Mesodermal cell (in vitro differentiated cells): ENCODE measurements around the gene CCND3.

Source experiments
- H3K27ac ChIP-seq: 2 replicates; pipeline ENCODE4 v1.7.0; 2013; ENCODE audit warnings: mild to moderate bottlenecking, low read depth, low read length, moderate library complexity; ENCODE audit not compliant: severe bottlenecking
- H3K36me3 ChIP-seq: 2 replicates; pipeline ENCODE4 v1.7.1; 2013; ENCODE audit warnings: mild to moderate bottlenecking, low read length, moderate library complexity; ENCODE audit not compliant: control insufficient read depth, insufficient read depth
- H3K4me1 ChIP-seq: one replicate; pipeline ENCODE4 v1.7.1; 2013; ENCODE audit warnings: mild to moderate bottlenecking, low read length; ENCODE audit not compliant: insufficient read depth, control insufficient read depth, poor library complexity, severe bottlenecking
- H3K4me3 ChIP-seq: 2 replicates; pipeline ENCODE4 v1.7.0; 2013; ENCODE audit warnings: low read length, control low read depth, mild to moderate bottlenecking; ENCODE audit not compliant: insufficient read depth, poor library complexity, severe bottlenecking; ENCODE audit errors: extremely low read depth
- H3K9me3 ChIP-seq: 2 replicates; pipeline ENCODE4 v1.7.1; 2013; ENCODE audit warnings: mild to moderate bottlenecking, low read length, moderate library complexity; ENCODE audit not compliant: control insufficient read depth
- WGBS, 2 experiments: methylation state at CpG; one replicate each; pipeline ENCODE4 v1.1.5; 2013; ENCODE audit warnings: missing lambda C conversion rate in 2 of 2; ENCODE audit not compliant: insufficient coverage in 2 of 2; 5-methylcytosine and 5-hydroxymethylcytosine counted together

The CCND3 gene

DNA sequence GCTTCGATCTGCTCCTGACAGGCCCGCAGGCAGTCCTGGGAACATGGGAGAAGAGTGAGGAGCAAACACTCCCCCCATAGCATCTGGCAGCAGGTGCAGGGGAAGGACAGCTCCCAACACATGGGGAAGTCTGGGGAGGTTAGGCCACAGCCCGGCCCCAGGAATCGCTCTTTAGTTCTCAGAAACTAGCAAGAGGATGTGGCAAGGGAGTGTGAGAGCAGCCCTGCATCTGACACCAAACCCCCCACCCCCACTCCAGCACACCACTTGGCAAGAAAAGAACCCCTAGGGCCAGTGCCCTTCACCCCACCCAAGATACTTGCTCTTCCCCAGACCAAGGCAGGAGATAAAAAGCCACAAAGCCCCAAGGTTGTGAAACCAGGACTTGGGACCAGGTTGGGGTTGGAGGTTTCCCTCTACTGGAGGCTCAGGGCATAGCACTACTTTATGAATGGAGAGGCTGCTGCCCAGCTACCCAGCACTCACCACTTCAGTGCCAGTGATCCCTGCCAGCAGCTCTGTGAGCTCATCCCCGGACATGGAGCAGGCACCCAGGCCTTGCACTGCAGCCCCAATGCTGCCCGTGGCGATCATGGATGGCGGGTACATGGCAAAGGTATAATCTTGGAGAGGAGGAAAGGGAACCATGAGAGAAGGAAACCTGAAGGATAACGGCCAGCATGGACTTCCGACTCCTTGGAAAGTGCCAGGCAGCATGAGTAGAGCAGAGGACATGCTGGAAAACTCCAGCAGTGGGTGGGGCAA, 5.4 kb downstream of the CCND3 start:
- Histone ChIP-seq H3K36me3 (peaks cover 70% of the 10 kb centered on the region), H3K4me3 (no peak overlapping the region), H3K9me3 (no peaks in the 10 kb centered on the region), H3K27ac (peak overlapping the region; percentile 10), H3K4me1 (peaks cover 28% of the 10 kb centered on the region)
- 66 to 72% methylated on average over 6 to 8 of the region's 10 CpGs for WGBS, 2 experiments

DNA sequence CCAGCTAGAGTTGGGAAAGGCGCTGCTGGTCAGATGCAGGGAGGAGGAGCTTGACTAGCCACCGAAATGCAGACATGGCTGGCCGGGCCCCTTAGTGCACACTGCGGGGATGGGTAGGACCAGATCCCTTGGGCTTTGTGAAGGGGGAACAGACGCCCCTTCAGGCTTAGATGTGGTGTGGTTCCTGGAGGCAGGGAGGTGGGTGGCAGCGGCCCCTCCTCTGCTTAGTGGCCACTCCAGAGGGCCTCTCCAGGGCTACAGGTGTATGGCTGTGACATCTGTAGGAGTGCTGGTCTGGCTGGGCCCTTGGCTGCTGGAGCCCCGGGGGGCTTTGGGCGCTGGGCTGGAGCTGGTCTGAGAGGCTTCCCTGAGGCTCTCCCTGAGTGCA, 5.9 kb downstream of the CCND3 start:
- H3K4me3 ChIP-seq: no peak overlapping the region
- H3K4me1 ChIP-seq: peaks cover 28% of the 10 kb centered on the region
- H3K27ac ChIP-seq: peak overlapping the region; percentile 10
- peaks cover 75% of the 10 kb centered on the region for H3K36me3 ChIP-seq
- no peaks in the 10 kb centered on the region for H3K9me3 ChIP-seq
- WGBS, 2 experiments: 86 to 89% methylated on average over 6 to 7 of the region's 8 CpGs

DNA sequence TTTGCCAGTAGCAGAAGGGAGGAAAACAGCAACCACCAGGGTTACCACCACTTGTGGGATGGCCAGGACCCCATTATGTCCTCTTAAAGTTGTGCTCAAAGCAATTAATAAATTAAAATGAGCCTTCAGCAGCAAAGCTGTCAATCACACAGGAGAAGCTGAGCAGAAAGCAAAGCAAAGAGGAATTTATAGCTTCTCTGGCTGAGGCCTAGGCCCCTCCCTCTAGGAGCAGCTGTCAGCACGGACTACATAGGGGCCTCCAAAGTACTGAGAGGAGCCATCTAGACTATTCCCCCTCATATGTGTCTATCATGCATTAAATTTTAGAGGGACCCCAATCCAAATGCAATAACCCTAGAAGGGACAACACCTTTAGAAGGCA, 6.4 kb downstream of the CCND3 start:
- Histone ChIP-seq H3K9me3 (no peaks in the 10 kb centered on the region), H3K4me1 (peaks cover 26% of the 10 kb centered on the region), H3K36me3 (peaks cover 80% of the 10 kb centered on the region), H3K4me3 (no peak overlapping the region), H3K27ac (no peak overlapping the region)
- 67% methylated on average over 1 of the region's 1 CpG; no CpG with 5 or more reads in 1 of the 2 experiments for WGBS, 2 experiments

DNA sequence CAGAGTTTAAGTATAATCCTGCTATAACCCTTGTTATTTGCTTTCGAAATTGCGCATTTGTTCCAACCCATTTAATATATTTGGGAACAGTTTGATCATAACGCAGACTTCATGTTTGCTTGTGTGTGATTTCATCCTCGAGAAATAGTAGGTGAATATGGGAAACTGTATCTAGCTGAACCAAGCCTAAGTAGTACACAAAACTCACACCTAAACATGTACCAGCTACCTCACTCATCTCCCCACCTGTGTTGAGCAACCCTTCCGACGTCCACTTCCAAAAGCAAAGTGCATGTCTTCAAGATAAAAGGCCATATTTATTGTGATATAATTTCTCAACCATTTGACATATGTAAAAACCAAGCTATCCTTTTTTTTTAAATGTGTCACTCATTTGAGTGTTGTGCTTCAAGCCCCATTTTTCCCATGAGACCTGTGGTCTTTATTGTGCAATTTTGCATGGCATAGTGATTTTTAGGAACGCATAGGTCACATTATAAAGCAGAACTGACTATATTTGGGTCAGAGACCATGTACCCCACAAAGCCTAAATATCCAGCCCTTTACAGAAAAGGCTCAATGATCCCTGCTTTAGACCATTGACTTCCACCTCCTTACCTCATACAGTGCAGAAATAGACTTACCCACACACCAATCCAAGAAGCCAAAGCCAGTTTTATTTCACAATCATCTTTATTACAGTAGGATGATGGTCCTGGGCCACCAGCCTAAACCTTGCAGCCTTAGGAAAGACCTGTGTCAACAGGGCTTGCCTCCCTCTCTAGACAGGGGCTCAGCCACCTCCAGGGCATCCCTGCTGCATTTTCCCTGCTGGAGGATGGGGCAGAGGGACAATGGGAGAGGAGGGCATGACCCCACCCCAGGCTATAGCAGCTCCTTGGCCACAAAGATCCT, 7.1 kb downstream of the CCND3 start:
- H3K36me3 ChIP-seq: peaks cover 87% of the 10 kb centered on the region
- H3K4me3 ChIP-seq: no peak overlapping the region
- 87 to 88% methylated on average over 3 of the region's 7 CpGs for WGBS, 2 experiments
- H3K4me1 ChIP-seq: peaks cover 19% of the 10 kb centered on the region
- H3K9me3 ChIP-seq: no peaks in the 10 kb centered on the region
- peak overlapping the region; percentile 57 for H3K27ac ChIP-seq

DNA sequence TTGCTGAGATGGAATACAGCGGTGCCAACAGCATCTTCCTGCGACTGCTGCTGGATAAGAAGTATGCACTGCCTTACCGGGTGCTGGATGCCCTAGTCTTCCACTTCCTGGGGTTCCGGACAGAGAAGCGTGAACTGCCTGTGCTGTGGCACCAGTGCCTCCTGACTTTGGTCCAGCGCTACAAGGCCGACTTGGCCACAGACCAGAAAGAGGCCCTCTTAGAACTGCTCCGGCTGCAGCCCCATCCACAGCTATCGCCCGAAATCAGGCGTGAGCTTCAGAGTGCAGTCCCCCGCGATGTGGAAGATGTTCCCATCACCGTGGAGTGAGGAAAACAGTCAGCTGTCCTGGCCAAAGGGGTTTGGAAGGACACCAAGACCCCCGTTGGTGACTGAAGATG, 9.2 kb downstream of the CCND3 start:
- 94 to 99% methylated on average over 13 to 14 of the region's 15 CpGs for WGBS, 2 experiments

DNA sequence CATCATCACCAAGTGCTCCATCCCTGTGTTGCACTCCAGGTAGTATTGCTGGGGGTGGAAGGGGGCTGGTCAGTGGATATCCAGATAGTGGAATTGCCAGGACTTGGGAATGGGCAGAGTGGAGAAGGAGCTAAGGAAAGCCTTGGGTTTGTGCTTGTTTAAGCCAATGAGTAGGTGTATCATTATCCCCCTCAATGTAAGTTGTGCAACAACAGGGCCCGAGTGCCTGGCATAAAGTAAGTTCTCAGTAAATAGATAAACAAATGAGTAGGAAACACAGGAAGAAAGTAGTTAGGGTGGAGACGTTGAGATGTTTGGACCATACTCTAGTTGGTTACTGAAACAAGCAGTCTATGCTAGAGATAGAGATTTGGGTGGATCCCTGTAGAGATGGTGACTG, 9.8 kb downstream of the CCND3 start:
- H3K36me3 ChIP-seq: peaks cover 99% of the 10 kb centered on the region
- H3K4me1 ChIP-seq: peaks cover 9% of the 10 kb centered on the region
- H3K4me3 ChIP-seq: no peak overlapping the region
- H3K9me3 ChIP-seq: no peaks in the 10 kb centered on the region
- no peak overlapping the region for H3K27ac ChIP-seq
- 85 to 93% methylated on average over 2 of the region's 2 CpGs for WGBS, 2 experiments

More for the DNA sequence above, 9.2 kb downstream of the CCND3 start:
- Histone ChIP-seq H3K4me1 (peaks cover 9% of the 10 kb centered on the region), H3K27ac (no peak overlapping the region), H3K4me3 (no peak overlapping the region), H3K9me3 (no peaks in the 10 kb centered on the region), H3K36me3 (peaks cover 98% of the 10 kb centered on the region)

DNA sequence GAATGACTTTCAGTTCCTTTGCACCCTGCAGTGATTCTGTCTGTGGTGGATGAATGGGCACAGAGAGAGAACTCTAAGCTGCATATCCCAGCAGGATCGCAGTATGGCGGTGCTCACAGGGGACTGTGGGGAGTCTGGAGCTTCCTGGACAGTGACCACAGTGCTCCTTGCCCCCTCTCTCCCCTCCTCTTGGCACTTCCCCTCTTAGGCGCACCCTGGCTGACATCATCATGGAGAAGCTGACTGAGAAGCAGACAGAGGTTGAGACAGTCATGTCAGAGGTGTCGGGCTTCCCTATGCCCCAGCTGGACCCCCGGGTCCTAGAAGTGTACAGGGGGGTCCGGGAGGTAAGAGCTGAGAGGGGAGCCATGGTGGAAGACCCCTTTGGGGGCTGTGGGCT, 11.7 kb downstream of the CCND3 start:
- Histone ChIP-seq H3K4me1 (peaks cover under 1% of the 10 kb centered on the region), H3K36me3 (peaks cover 90% of the 10 kb centered on the region), H3K4me3 (no peak overlapping the region), H3K27ac (no peak overlapping the region), H3K9me3 (no peaks in the 10 kb centered on the region)
- 98% methylated on average over 5 to 6 of the region's 6 CpGs for WGBS, 2 experiments

DNA sequence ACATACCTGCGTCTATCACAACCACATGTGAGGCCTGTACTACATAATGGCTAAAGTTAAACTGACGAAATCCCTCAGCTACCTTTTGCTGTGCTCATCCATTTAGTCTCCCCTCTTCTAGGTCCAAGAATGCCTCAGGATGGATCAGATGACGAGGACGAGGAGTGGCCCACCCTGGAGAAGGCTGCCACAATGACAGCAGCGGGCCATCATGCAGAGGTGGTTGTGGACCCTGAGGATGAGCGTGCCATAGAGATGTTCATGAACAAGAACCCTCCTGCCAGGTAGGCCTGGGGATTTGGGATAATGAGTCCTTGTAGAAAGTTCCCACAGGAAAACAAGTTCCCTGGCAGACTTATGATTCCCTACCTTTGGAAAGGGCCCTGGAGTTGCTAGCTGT, 14.4 kb downstream of the CCND3 start:
- Histone ChIP-seq H3K27ac (no peak overlapping the region), H3K9me3 (no peaks in the 10 kb centered on the region), H3K36me3 (peaks cover 85% of the 10 kb centered on the region), H3K4me1 (peaks cover 8% of the 10 kb centered on the region), H3K4me3 (no peak overlapping the region)
- 94 to 100% methylated on average over 5 of the region's 6 CpGs for WGBS, 2 experiments

DNA sequence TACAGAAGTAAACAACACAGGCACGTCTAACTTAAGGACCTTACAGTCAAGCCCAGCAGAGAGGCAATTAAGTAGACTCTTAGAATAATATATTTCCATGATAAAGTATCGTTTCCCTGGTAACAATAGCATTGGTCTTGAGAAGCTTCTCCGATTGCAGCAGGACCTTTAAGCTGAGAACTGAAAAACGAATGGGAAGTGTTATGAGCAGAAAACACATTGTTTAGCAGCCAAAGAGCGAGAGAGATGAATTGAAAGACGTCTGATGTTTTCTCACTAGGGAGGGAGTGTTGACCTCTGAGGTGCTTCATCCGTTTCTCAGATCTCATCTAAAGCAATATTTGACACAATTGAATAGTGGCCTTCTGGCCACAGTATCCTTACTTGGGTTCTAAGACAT, 19.5 kb downstream of the CCND3 start:
- Histone ChIP-seq H3K4me1 (peaks cover 25% of the 10 kb centered on the region), H3K27ac (no peak overlapping the region), H3K9me3 (no peaks in the 10 kb centered on the region), H3K36me3 (peaks cover 37% of the 10 kb centered on the region), H3K4me3 (peak overlapping the region; percentile 80)
- WGBS, 2 experiments: 3 to 10% methylated on average over 4 of the region's 7 CpGs

DNA sequence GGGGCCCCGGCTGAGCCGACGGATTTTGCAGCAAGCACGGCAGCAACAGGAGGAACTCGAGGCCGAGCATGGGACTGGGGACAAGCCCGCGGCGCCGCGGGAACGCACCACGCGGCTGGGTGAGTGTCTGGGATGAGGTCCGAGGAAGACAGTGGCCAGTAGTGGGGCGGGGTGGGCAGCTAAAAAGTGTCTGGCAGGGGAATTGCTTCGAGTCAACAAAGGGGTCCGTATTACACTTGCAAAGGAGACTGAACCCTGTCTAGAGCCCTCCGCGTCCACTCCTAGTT, 20.0 kb downstream of the CCND3 start:
- 1 to 2% methylated on average over 20 of the region's 20 CpGs for WGBS, 2 experiments
- H3K9me3 ChIP-seq: no peaks in the 10 kb centered on the region
- peak overlapping the region; percentile 96 for H3K27ac ChIP-seq
- peaks cover 28% of the 10 kb centered on the region for H3K4me1 ChIP-seq
- H3K4me3 ChIP-seq: peak overlapping the region; percentile 80
- peaks cover 37% of the 10 kb centered on the region for H3K36me3 ChIP-seq
